ENCODE measurements around the gene RAI14. TPM values are rescaled to one million over a fixed set of nuclear protein-coding genes. Genes with fewer than 3 reads are reported as not detected.

The RAI14 gene
- total RNA-seq, 1 experiment from 2014 or later = 23.6 TPM

- peaks cover 4% of the 10 kb centered on the region for H3K4me1 ChIP-seq (ENCODE audit: insufficient read depth, low read length, poor library complexity, severe bottlenecking)
- no peaks in the 10 kb centered on the region for H3K9me3 ChIP-seq (ENCODE audit: low read depth, low read length, poor library complexity, severe bottlenecking)
- no peaks in the 10 kb centered on the region for H3K36me3 ChIP-seq (ENCODE audit: insufficient read depth, low read length, poor library complexity, severe bottlenecking)
- DNase-seq (ENCODE audit: low spot score) = no peak
- ChIA-PET POLR2A (ENCODE audit: low non-redundant PET) (no interaction called here), CTCF (no interaction called here)
- H3K4me3 ChIP-seq (ENCODE audit: low read depth, low read length, poor library complexity, severe bottlenecking) = no peak overlapping the region
- H3K27ac ChIP-seq (ENCODE audit: low read depth, low read length, poor library complexity, severe bottlenecking) = no peak overlapping the region
- no TSS peak for BruUV-seq (replicated peaks)
- no peaks in the 10 kb centered on the region for H3K27me3 ChIP-seq (replicated peaks; ENCODE audit: insufficient read depth, low read depth, low read length, poor library complexity)
- intact Hi-C loops (cut with micrococcal nuclease; ENCODE audit: unreplicated experiment) = no loop called here
- no peak for TF ChIP-seq EZH2 (IDR thresholded peaks at IDR 0.05; ENCODE audit: borderline replicate concordance, low read depth, low read length, poor library complexity, severe bottlenecking)
- TF ChIP-seq CTCF (conservative IDR thresholded peaks at IDR 0.05; ENCODE audit: low read depth, low read length) = no peak
These were observed 193.1 kb downstream of the RAI14 start for GRCh38 chr5:34849253-34849652.

GRCh38 chr5:34854459-34855174, 198.5 kb downstream of the RAI14 start:
- BruUV-seq (replicated peaks) = no TSS peak
- CTCF ChIA-PET = no interaction called here
- Histone ChIP-seq H3K9me3 (ENCODE audit: low read depth, low read length, poor library complexity, severe bottlenecking) (no peaks in the 10 kb centered on the region), H3K36me3 (ENCODE audit: insufficient read depth, low read length, poor library complexity, severe bottlenecking) (no peaks in the 10 kb centered on the region), H3K4me3 (ENCODE audit: low read depth, low read length, poor library complexity, severe bottlenecking) (no peak overlapping the region), H3K4me1 (ENCODE audit: insufficient read depth, low read length, poor library complexity, severe bottlenecking) (peaks cover 16% of the 10 kb centered on the region), H3K27ac (ENCODE audit: low read depth, low read length, poor library complexity, severe bottlenecking) (no peak overlapping the region), H3K27me3 (replicated peaks; ENCODE audit: insufficient read depth, low read depth, low read length, poor library complexity) (peaks cover 20% of the 10 kb centered on the region)
- TF ChIP-seq EZH2 (IDR thresholded peaks at IDR 0.05; ENCODE audit: borderline replicate concordance, low read depth, low read length, poor library complexity, severe bottlenecking) (no peak), CTCF (conservative IDR thresholded peaks at IDR 0.05; ENCODE audit: low read depth, low read length) (no peak)
- intact Hi-C loops (cut with micrococcal nuclease; ENCODE audit: unreplicated experiment) = no loop called here
- POLR2A ChIA-PET (ENCODE audit: low non-redundant PET) = no interaction called here
- peak; percentile 90 for DNase-seq (ENCODE audit: low spot score)

- CTCF ChIA-PET = no interaction called here
- POLR2A ChIA-PET (ENCODE audit: low non-redundant PET) = no interaction called here
These were observed 201.0 kb downstream of the RAI14 start for GRCh38 chr5:34857161-34857560.

More at GRCh38 chr5:34857161-34857560, 201.0 kb downstream of the RAI14 start:
- Histone ChIP-seq H3K36me3 (ENCODE audit: insufficient read depth, low read length, poor library complexity, severe bottlenecking) (no peaks in the 10 kb centered on the region), H3K4me3 (ENCODE audit: low read depth, low read length, poor library complexity, severe bottlenecking) (no peak overlapping the region), H3K27me3 (replicated peaks; ENCODE audit: insufficient read depth, low read depth, low read length, poor library complexity) (peaks cover 20% of the 10 kb centered on the region), H3K4me1 (ENCODE audit: insufficient read depth, low read length, poor library complexity, severe bottlenecking) (peaks cover 16% of the 10 kb centered on the region), H3K9me3 (ENCODE audit: low read depth, low read length, poor library complexity, severe bottlenecking) (no peaks in the 10 kb centered on the region), H3K27ac (ENCODE audit: low read depth, low read length, poor library complexity, severe bottlenecking) (no peak overlapping the region)
- BruUV-seq (replicated peaks) = no TSS peak
- TF ChIP-seq CTCF (conservative IDR thresholded peaks at IDR 0.05; ENCODE audit: low read depth, low read length) (no peak), EZH2 (IDR thresholded peaks at IDR 0.05; ENCODE audit: borderline replicate concordance, low read depth, low read length, poor library complexity, severe bottlenecking) (no peak)
- intact Hi-C loops (cut with micrococcal nuclease; ENCODE audit: unreplicated experiment) = no loop called here
- DNase-seq (ENCODE audit: low spot score) = no peak

Measured in A673 (cell line).